ENCODE measurements around the gene GDPD2. TPM values are rescaled to one million over a fixed set of nuclear protein-coding genes. Genes with fewer than 3 reads are reported as not detected.
A peak's percentile ranks its signal among the peaks of the same experiment; 100 is the strongest.
"Not testable (repeated sequence)": the region's sequence is repeated elsewhere in the genome, so short reads cannot be mapped to it uniquely, and the experiment has no call there.

Gene GDPD2
- total RNA-seq: not detected

- peak in 2 of 3 donors; percentile 47 to 55 for DNase-seq (ENCODE audit: low read depth in 2 of 3, low spot score in 2 of 3)
Observed at GRCh38 chrX:70422851-70423341, at the start of gene GDPD2. Gene GDPD2 (plus strand): TSS chrX:70423314. CDS start chrX:70424985, 1,671 bp downstream.

- DNase-seq (ENCODE audit: low read depth in 2 of 3, low spot score in 2 of 3): peak in 1 of 3 donors; percentile 41
Observed at GRCh38 chrX:70386235-70386634, 36.9 kb upstream of the GDPD2 start.

- DNase-seq (ENCODE audit: low read depth in 2 of 3, low spot score in 2 of 3): peak in 2 of 3 donors; percentile 4 to 7
Observed at GRCh38 chrX:70398899-70399298, 24.2 kb upstream of the GDPD2 start.

DNA sequence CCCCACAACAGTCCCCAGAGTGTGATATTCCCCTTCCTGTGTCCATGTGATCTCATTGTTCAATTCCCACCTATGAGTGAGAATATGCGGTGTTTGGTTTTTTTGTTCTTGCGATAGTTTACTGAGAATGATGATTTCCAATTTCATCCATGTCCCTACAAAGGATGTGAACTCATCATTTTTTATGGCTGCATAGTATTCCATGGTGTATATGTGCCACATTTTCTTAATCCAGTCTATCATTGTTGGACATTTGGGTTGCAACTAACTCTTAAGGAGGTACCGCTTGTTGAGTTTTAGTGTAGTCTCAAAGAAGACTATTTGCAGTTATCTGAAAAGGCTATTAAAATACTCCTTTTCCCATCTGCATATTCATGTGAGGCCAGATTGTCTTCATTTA lies 22.9 kb upstream of the GDPD2 start:
- DNase-seq (ENCODE audit: low read depth in 2 of 3, low spot score in 2 of 3): not testable (repeated sequence)

- DNase-seq (ENCODE audit: low read depth in 2 of 3, low spot score in 2 of 3): no peak
Observed at GRCh38 chrX:70402721-70403120, 20.4 kb upstream of the GDPD2 start.

- DNase-seq (ENCODE audit: low read depth in 2 of 3, low spot score in 2 of 3): no peak
Observed at GRCh38 chrX:70405003-70405402, 18.1 kb upstream of the GDPD2 start.

DNA sequence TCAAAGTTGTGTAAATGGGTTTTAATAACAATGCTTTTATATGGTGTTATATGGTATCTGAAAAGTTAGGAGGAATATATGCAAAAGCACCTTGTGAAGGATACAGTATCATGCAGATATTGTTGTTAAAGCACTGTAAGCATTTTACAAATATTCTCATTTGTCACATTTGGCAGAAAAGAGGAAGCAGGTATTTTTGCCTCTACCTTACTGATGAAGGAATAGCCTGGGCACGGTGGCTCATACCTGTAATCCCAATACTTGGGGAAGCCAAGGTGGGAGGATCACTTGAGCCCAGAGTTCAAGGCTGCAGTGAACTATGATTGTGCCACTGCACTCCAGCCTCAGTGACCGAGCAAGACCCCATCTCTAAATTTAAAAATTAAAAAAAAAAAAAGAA lies 12.2 kb upstream of the GDPD2 start:
- no peak for DNase-seq (ENCODE audit: low read depth in 2 of 3, low spot score in 2 of 3)

- DNase-seq (ENCODE audit: low read depth in 2 of 3, low spot score in 2 of 3): no peak
Observed at GRCh38 chrX:70411475-70411874, 11.6 kb upstream of the GDPD2 start.

- no peak for DNase-seq (ENCODE audit: low read depth in 2 of 3, low spot score in 2 of 3)
Observed at GRCh38 chrX:70421618-70422017, 1.5 kb upstream of the GDPD2 start.

DNA sequence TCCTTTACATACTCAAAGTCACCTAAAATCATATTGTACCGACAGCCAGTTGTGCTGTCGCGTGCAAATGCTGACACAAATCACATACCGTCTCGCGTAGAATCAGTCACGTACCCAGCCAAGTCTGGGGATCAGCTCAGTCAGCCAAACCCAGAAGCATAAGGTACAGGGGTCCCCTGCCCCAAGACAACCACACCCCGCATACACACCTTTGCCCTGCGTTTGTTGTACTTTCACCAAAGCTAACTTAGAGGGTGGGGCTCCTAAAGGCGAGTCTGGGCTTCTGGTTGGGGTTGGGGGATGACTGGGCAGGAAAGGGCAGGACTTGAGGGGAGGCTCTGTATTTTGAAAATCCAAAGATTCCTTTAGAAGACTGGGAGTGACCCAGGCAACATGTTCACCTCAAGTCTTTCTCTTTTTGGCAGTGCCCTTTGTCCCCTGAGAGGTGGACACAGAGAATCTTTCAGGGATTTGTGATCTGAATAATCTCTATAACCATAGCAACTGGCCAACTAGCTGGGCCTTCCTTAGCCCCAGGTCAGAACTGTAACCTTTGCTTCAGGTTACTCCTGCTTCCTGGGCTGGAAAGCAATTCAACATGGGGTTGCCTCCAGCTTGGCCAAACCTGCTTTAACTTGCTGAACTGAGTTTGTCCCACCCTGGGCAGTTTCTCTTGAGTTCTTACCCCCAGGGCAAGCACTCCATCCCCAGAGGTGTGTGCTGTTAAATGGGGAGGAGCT lies 992 bp downstream of the GDPD2 start:
- no peak for DNase-seq (ENCODE audit: low read depth in 2 of 3, low spot score in 2 of 3)

- no peak for DNase-seq (ENCODE audit: low read depth in 2 of 3, low spot score in 2 of 3)
Observed at GRCh38 chrX:70424801-70425200, 1.7 kb downstream of the GDPD2 start.

GRCh38 chrX:70426286-70427278 lies 3.5 kb downstream of the GDPD2 start:
- no peak for DNase-seq (ENCODE audit: low read depth in 2 of 3, low spot score in 2 of 3)

DNA sequence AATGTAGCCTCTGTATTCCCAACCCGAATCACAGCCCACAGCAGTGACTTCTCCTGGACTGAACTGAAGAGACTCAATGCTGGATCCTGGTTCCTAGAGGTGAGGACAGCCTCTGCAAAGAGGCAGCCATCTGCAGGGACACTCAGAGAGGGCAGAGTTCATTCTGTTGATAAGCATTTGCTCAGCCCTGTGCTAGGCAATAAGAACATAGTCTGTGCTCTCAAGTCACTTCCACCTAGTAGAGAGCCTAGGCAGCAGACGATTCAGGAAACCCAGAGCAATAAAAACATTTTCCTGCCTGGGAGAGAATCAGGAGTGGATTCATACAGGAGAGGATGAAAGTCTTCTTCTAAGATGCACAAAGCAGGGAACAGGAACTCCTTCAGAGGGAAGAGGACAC lies 4.3 kb downstream of the GDPD2 start:
- DNase-seq (ENCODE audit: low read depth in 2 of 3, low spot score in 2 of 3): no peak

- DNase-seq (ENCODE audit: low read depth in 2 of 3, low spot score in 2 of 3): no peak
Observed at GRCh38 chrX:70429759-70430158, 6.6 kb downstream of the GDPD2 start.

DNA sequence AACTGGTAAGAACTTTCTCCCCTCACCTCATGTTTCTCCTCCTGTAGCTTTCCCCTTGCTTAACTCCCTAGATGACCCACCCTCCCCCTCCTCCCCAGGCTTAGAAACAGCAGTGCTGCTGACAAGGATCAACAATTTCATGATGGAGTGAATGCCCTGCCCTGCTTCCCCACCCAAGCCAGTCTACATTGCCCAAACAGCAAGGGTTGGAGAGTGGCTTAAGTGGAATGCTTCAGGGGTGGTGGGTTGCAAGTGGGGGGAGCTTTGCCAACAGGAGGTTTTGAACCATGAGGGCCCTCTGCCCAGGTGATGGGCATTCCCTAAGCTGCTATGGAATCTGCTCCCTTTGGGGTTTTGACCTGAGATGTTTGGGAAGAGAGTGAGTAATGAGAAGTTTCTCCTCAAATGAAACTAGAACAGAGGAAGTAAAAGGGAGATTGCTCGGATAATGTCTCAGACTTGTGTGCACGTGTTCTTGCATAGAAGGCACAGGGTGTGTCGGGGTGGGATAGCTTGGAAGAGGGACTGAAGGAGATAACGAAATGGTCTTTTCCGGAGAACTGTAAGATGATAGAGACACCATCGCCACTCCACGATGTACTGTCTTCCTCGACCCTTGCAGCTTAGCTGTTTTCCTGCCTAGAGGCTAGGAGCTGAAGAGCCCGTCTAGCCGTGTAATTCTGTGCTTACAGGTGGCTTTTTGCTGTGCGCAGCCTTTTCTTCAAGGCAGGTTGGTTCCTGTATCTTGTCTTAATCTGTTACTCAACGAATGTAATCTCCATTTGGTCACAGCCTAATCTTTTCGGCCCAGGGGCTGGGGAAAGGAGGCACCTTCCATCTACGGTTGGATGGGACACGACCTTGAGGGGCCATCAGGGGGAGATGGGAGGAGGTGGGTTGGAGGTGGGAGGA lies 10.1 kb downstream of the GDPD2 start:
- no peak for DNase-seq (ENCODE audit: low read depth in 2 of 3, low spot score in 2 of 3)

DNA sequence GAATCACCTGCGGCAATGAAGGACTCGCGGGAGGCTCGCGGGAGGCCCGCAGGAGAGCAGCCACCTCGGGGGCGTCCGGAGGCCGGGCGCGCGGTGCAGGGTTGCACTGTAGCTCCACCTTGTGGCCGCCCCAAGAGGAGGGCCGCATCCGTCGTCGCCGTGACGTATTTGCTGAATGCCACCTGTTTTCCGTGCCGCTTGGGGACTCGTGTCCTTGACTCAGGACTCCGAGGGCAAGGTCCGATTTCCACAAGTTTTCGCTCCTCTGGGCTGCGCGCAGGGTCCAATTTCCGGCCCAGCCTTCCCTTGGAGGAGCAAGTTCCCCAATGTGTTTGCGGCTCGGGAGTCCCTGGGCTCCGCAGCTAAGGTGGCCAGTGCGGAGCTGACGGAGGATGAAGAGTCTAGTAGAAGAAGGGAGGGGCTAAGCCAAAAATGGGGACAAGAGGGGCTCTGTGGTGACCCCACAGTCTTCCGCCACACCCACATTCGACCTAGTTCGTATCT lies 10.8 kb downstream of the GDPD2 start:
- DNase-seq (ENCODE audit: low read depth in 2 of 3, low spot score in 2 of 3): peak; percentile 55 to 65 (median 61)

DNA sequence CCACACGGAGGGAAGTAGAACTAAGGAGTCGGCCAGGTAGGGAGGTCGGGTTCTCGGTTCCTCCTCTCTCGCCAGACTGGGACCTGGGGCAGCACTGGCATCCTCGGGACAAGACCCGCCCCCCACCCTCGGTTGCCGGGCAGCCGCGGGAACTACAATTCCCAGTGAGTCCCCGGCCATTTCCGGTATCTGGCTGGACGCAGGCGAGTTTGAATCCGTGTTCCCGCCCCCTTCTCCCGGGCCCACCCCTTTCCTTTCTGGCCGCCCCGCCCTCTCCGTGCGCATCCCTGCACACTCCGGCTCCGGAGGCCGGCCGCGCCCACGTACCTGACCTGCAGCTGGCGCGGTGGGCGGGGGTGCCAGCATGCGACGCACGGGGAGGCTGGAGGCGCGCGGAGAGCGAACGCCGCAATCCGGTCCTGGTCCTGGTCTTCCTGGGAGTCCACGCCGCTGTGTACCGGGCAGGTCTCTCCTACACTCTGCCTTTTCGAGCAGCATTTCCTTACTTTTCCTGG lies 11.3 kb downstream of the GDPD2 start:
- DNase-seq (ENCODE audit: low read depth in 2 of 3, low spot score in 2 of 3): no peak

DNA sequence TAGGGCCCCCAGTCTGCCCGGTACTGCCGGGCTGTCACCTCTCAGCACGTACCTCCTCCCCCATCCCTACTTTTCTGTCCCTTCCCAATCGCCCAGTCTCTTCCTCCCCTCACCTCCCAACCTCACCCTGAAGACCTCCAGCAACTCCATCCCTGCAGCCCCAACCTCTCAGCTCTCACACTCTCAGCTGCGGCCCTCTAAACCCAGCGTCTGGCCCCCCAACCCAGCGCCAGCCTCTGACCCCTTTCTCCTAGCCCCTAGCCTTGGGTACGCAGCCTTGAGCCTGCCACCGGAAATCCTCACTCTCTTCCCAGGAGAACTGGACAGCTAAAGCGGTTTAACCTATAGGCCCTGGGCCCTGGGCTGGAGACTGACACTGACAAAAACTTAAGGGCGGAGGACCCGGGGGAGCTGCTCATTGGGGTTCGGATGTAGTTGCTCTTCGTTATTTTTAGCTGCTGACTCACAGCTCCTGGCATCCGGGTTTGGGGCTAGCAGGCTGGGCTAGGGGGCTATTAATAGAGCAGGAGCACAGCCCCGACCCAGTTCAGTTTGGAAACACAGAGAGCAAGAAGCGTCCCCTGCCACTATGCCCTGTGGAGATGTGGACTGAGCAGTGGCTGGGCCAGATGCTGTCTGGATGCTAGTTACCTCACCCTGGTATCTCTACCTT lies 11.9 kb downstream of the GDPD2 start:
- DNase-seq (ENCODE audit: low read depth in 2 of 3, low spot score in 2 of 3): peak in 2 of 3 donors; percentile 44 to 46

DNA sequence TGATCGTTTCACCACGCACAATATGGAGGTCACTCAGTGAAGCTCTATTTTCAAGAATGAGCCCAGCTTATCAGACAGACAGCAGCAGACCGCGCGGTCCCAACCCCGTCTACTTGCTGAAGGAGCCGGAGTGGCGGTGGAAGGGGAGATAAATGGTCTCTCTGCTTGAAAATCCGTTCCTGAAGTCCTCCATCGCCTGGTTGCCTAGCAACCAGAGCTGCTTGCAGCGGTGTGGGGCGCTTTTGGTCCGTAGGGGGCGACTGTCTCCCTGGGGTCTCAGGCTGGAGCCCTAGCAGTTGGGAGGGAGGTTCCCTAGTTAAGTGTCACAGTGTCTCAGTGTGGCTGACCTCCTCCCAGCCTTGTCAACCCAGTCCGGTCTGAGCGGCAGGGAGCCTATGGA lies 13.2 kb downstream of the GDPD2 start:
- DNase-seq (ENCODE audit: low read depth in 2 of 3, low spot score in 2 of 3): peak in 1 of 3 donors; percentile 44
